DND-41 (cell line): ENCODE measurements around the gene IGF2BP2.

Experiments used
- CTCF ChIP-seq: IDR thresholded peaks from 2 replicates; pipeline ENCODE4 v1.5.1; 2012; ENCODE audit warnings: borderline replicate concordance, low read length, moderate library complexity, mild to moderate bottlenecking; ENCODE audit not compliant: poor library complexity, severe bottlenecking; ENCODE audit errors: extremely low read depth
- EZH2 ChIP-seq: IDR thresholded peaks from 3 replicates; pipeline ENCODE4 v1.6.1; 2012; ENCODE audit warnings: borderline replicate concordance, low read depth, mild to moderate bottlenecking, moderate library complexity, low read length, inconsistent platforms; ENCODE audit not compliant: severe bottlenecking

DNA sequence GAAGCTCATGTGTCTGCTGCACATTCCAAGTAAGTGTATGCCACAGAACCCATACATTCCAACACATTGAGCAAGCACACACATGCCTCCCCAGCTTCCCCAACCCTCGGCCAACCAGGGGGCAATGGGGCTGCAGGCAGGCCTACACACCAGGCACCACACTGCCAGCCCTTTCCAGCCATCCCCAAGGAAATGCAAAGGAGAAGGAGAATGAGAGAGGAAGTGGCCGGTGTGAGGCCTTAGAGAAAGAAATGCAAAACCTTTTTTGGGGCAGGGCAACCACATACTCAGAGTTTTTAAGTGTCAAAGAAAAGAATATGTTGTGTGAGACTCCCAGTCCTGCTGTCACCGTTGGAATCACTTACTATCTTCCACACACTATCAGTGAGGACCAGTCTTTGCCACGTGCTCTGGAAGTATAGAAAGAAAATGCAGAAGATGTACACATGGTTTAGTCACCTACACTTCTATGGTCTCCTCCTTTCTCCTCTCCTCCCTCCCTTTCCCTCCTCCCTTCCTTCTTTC is 11.1 kb downstream of the IGF2BP2 start:
- TF ChIP-seq CTCF (no peak), EZH2 (no peak)
